Activated gamma-delta T cell treated with anti-CD3 and anti-CD28 coated beads, Interleukin-2, amount 50 U/mL, for 16 hours (primary cell): ENCODE data around the gene DLX2.

Experiments
- DNase-seq: peaks from one replicate; pipeline ENCODE4 v3.0.0-alpha.2; 2020; ENCODE audit warnings: low read depth

Gene DLX2

DNA sequence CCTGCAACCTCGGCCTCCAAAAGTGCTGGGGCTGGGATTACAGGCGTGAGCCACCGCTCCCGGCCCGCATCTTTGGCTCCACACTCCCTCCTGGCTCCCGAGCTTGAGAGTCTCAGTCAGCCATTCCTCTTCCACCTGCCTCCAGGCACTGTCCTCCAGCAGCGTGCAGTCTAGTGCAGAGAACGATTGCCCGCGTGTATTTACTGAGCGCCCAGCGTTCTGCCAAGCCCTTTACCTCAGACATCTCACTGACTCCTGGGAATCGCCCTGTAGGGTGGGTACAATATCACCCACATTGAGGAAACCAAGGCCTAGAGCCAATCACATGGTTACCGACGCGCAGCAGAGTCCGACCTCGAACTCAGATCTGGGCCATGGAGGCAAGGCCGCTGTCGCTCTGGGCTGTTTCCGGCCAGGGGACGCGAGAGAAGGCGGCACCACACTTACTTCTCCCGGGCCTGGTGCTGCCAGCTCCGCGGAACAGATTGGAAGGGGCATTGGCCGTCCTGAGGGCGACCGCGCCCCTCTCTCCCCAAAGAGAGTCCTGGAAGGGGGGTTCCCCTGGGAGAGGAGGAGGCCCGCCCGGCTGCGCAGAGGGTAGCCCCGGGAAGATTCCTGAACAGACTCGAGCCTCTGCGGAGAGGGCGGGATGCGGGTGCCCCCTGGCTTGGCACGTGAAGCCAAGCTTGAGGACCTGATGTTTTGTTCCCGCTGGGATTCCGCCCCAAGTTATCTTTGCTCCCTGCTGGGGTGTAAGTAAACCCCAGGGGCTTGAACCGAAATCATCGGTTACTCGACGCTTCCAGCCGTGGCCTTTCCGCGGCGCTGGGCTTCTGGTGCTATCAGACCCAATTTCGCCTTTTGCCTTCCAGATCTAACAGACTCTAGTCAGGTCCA, 5.2 kb upstream of the DLX2 start:
- no peak for DNase-seq

DNA sequence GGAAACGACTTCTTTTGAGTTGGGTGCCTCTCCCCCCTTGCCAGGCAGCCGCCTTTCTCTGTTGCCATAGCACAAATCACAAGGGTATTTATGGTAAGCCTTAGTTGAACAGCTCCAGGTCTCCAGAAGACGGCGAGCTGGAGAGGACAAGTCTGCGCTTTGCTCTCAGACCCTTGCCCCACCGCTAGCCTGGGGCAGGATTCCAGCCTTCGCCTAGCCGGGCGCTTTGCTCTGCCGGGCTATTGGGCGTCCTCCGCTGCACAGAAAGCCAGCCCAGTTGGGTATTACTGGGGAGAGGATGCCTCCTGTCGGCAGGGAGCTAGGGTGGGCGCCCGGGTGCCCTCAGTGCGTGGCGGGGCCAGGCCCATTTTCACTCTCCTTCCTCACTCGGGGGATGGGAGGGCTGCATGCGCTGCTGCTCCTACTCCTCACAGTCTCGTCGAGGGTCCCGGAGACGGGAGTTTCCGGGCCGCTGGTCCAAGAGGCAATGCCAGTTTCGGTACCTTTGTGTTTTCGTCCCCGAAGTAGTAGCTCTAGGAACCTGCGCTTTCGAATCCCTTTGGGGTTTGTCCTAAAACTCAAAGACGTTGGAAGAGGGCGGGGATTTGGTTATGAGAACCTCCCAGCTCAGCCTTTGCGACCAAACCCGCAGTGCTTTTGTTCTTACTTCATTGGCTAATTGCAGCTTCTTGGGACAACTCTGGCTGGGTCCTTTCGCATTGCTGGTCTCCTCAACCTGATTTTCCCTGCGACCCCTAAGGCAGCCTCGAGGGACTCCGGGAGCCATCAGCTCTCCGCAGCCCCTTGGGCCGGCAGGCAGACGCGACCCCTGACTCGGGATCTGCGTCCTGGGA, 3.6 kb upstream of the DLX2 start:
- no peak for DNase-seq

DNA sequence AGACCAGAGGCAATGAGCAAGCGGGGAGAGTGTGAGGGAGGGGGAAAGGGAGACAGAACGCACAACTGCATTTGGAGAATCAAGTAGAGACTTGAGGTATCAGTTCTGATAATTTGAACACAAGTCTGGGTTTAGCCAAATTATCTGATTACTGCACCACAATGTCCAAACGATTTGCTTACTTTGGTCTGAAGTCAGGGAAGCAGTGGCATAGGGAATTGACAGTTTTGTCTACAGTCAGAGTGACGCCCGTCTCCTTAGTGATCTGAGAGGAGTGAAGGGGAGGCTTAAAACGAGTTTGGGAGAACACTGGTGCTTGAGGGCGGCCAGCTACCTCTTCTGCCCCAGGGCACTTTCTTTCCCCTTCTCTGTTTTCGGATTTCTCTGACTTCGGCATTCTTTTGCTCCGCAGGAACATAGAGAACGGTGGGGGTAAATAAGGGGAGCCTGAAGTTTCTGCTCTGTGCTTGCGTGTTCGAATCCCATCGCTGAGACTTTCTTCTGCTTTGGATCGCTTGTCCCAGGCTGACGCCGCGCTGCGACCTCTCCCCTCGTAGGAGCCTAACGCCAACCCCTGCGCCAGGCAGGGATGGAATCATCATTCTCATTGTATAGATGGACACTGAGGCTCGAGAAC, 2.9 kb upstream of the DLX2 start:
- no peak for DNase-seq

DNA sequence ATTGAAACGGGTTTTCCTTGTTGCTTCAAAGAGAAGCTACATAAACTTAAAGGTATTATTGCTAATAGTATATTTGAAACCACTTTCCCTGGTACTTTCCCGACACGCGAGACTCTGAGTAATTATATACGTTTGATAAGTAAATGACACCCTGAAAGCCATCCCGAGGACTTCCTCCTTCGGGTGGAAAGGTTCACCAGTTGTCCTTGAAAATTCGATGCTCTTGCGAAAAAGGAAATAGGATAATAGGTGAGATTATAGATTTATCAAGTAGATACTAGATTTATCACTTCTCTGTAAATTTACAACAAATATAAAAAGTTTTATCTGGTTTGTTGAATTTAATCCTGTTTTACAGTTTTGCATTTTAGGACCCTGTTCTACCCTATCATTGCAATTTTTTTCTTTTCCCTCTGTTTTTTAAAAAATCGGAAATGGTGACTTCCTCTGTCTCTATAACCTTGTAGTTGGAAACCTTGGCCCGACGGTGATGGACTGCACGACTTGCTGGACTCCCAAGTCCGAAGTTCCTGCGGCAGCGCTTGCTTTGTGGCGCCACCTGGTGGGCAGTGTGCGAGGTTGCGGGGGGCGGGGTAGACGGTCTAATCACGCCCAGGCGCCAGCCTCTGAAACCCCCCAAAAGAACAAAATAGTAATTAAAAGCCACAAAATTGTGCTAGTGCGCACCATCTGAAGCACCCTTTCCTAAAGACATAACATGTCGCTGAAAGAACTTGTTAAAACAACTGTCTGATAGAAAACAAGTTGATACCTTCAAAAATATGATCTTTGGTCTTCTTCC, 972 bp upstream of the DLX2 start:
- DNase-seq, result peak; percentile 66

DNA sequence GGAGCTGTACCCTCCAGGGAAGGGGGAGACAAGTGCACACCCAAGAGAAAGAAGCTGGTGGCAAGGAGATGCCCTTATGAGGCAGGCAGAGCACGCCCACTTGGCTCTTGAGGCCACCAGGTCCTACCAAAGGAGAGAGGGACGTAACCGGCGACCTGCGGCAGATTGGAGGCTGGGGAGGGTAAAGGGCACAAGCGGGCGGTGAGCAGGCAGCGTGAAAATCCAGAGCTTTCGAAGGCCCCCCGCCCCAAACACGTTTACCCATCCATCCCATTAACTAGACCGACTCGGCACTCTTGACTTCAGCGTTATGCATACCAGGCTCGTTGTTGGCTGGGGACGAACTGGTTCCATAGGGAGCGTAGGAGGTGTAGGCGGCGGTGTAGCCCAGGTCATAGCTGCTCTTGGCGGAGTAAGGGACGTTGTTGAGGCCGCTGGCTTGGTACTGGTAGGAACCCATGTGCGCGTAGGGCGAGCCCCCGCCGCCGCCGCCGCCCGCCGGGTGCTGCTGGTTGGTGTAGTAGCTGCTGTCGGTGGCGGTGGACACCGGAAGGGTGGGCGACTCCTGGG, 794 bp downstream of the DLX2 start:
- no peak for DNase-seq

DNA sequence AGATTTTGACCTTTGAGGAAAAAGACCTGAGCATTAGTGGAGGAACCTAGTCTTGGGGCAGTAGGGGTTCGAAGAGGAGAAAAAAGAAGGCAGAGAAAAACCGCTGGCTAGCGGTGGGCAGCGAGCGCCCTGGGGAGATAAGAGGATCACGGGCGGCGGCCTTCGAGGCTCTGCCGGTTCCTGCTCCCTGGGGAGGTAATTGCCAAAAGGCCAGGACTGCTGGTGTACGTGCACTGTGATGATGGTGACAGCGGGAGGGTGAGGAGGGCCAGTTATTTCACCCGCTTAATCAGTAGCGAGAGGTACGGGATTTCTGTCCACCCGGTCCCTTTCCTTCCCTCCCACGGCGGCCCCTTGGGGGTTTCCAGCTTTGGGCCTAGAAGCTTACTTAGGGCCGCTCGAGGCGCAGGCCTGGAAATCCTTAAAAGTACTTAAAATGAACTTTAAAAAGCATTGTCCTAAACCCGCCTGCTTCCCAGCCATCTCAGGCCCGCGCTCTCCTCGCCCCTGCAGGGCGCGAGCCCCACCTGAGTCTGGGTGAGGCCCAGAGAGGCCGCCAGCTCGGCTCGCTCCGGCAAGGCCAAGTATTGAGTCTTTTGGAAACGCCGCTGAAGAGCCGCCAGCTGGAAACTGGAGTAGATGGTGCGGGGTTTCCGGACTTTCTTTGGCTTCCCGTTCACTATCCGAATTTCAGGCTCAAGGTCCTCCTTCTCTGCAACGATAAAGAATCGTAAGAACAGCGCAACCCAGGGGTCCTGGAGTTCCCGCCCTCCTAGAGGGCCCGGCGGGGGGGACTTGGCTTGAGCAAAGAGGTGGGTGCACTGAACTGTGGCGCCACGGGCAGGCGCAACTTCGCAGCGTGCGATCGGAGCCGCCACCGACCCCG, 1.5 kb downstream of the DLX2 start:
- DNase-seq, result no peak

DNA sequence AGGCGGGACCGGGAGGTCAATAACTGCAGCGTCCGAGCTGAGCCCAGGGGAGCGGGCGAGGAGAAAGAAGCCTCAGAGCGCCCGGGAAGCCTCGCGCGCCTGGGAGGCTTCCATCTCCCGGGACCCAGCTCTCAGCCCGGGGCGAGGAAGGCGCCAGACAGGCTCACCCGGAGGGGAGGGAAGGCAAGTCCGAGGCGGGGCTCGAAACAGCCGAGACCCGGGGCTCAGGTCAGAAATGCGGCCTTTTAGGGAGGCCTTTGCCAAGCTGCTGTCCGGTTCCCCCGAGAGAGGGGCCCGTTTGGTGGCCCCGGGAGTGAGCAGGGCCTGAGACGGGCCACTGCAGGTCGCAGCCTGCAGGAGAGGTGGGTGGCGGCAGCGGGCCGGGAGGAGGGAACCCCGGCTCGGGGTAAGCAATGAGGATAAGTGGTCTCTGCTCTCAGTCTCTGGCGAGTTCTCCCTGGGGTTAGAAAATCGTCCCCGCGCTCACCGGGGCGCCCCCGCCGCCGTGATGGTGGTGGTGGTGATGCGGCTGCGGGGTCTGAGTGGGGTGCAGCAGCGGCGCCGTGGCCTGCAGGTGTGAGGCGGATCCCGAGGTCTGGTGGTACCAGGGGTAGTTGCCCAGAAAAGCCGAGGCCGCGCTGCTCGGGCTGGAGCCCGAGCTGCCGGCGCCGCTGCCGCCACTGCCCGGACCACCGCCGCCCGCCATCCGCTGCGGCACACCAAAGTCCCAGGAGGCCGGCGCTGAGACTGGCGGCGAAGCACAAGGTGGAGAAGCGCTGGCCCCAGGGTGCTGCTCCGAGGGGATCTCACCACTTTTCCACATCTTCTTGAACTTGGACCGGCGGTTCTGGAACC, 2.4 kb downstream of the DLX2 start:
- no peak for DNase-seq

DNA sequence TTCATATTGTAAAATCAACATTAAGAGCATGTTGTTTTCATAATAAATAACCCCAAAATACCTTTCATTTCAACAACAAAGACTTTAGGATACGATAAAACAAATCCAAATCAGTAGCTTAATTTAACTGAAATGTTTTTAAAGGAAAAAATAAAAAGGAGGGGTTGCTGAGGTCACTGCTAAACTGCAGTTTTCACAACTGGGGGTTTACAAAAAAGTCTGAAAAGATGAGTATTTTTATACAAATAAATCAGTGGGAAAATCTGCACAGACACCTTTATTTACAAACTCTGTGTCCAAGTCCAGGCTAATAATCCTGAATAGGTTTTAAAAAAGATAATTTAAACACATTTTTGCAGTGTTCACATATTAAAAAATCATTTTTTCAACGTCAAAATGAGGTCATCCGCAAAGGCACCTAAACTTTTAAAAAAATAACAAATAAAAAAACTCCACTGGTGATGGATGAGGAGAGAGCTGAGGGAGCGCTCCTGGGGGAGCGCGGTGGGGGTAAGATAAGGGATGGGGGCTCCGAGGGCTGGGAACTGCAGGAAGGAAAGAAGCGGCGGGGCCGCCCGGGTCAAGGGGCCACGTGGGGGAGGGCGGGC, 3.1 kb downstream of the DLX2 start:
- no peak for DNase-seq

DNA sequence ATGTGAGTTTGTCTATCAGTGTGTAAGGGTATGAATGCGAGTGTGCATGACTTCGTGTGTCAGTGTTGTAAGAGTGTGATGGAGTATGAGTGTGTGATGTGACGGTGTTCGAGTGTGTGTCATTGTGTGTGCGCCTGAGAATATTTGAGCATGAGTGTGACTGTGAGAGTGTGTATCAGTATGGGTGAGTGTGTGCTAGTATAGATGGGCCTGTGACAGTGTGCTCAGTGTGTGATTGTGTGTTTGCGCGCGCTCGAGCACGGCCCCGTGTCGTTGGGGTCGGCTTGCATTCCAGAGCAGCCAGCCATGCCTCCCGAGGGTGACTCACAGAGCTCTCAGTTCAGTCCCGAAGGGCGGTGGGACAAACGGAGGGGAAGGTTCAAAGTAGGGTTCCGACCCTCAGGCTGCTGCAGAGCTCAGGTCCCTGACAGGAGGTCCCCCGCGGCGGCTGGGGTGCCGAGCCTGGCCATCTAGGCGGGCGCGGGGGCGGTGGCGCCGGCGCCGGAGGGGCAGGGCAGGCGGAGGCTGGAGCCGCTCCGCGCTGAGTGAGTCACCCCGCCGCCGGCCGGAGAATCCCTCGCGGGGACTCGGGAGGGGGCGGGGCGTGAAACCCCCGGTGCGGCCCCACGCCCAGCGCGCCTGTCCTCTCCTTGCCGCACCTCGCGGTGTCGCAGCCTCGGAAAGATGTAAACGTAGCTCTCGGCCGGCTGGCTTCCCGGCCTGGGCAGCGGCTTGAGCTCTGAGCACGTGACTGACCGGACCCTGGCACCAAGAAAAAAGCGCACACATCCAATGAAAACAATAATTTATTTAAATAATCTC, 3.8 kb downstream of the DLX2 start:
- no peak for DNase-seq

DNA sequence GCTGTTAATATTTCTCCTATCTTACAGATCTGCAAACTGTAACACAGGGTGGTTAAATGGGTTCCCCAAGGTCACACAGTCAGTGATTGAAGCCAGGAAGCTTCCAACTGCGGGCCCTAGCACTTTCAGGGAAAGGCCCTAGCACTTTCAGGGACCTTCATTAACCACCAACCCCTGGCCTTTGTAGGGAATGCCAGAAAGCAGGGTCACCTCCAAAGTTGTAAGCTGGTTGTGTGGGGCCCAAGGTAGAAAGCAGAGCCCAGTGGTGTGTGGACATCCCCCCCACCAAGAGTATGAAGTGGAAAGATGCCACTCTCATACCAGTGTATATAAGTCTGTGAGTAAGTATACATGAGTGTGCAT, 4.4 kb downstream of the DLX2 start:
- no peak for DNase-seq

DNA sequence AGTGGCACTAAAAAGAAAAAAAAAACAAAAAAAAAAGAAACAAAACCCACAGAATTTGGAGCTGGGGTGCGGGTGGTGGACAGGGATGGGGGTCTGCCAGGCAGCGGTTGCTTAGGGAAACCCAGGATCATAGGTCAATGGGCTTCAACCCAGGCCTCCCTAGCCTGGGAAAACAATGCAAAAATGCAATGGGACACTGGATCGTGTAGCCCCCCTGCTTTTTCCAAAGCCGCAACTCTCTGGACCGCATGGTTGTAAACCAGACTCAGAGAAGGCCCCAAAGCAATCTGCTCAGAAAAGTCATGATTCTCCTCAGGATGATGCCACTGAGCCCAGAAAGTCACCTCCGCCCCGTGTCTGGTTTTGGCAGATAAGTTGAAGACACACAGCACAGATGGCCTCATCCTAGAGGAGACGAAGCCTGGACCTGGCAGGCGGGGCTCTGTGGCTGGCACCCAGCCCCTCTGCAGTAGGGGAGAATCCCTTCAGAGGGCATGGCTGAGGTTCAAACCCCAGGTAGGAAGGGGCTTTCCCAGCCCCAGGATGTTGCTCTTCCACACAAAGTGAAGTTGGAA, 5.1 kb downstream of the DLX2 start:
- no peak for DNase-seq

DNA sequence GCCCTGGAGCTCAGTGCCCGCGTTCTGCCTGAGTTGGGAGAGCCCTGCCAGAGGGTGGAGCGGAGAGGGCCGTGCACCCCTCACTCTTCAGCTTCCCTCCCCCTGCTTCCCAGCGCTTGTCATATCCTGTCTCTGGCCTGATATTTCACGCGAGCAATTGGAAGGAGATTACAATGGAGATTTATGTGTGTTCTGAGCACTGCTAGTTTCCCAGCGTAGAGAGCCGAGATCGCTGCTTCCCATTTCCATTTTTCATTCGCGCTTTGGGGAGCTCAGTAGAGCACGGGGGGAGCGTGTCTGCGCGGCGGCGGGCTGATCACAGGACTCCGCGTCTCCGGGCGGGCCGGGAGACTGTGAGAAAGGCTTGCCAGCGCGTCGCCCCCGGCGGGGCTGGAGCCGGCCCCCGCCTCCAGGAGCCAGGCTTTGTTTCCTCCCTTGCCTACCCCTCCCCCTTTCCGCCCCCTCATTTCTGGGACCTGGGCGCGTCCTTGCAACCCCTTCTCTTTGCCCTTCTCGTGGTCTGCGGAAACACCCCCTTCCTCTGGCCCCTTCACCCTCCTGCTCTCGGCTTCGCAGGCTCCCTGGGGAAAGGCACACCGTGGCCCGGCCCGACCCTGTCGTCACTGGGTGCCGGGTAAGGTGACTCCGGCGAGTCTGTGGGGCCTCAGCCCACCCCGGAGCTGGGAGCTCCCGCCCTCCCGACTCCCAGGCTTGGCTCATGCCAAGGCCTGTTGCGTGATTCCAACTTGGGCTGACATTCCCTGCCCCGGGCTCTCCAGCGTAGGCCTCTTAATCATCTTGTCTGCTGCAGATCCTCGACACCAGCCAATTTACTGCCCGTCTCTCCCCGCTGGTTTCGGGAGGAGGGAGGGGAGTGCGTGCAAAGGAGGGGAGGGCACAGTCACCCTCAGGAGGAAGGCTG, 5.8 kb downstream of the DLX2 start:
- no peak for DNase-seq

DNA sequence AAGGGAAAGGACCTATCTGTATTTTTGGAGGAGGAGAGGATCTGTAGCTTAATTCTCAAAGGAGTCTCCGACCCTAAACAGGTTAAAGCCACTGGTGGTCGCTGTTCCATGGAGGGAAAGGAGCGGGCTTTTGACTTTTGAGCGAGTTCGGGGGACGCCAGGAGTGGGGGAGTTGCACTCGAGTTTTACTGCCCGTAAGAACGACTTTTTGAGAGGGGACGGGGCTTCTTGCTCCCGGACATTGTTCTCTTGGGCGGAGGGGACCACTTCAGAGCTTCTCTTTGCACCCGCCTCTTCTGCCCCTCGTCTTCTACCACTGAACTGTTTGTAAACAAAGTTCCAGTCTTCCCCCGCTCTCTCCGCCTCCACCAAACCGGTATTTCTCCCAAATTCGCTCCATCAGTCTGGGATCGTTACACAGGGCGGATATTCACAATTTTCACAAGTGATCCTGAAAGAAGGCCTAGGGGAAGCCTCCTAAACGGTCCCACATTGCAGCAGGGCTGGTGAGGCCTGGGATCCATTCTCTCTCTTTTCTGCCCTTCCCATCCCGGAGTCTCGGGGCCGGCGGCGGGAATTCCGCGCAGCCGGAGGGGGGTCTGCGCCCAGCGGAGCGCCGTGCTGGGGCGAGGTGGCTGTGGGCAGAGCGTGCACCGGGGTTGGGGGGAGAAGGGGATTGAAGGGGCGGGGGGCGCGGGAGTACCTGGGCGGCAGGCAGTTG, 6.6 kb downstream of the DLX2 start:
- no peak for DNase-seq

DNA sequence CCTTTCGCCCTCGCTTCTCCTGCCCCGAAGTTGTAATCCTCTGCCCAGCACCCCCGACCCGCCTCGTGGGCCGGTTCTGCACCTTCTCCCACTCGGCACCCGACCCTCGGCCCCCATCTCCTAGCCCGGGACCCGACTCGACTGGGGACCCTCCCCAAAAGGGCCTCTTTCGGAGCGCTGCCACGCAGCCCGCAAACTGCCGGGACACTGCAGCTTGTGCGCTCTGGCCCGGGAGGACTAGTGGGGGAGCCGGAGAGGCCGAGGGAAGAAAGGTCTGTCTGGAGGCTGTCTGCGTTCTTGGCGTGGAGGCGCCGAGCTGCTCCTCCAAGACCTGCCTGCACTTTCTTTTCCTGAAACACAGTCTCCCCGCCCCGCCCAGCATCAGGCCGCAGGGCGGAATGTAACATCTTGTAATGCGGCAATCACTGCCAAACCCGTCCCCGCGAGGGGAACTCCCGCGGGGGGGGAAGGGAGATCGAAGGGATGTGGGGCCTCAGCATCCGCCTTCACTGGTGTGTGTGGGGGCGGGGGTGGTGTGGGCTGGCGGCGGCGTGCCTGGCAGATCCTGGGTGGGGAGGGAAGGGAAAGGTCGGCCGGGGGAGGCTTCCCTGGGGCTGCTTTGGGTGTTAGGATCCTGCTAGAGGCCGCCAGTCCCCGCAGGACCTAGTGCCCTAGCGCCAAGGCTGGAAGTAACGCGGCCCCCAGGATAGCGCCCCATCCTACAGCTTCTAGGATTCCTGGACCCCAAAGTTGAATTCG, 7.4 kb downstream of the DLX2 start:
- peak; percentile 55 for DNase-seq
